Nephron (organoid): ENCODE results near the gene ORC1.

Experiments used
- H3K27ac Mint-ChIP-seq, 3 experiments: 2 replicates each; pipeline ENCODE4 v1.8.0; 2020; ENCODE audit warnings: mixed read lengths in 3 of 3, mild to moderate bottlenecking in 2 of 3, moderate library complexity in 1 of 3
- H3K27me3 Mint-ChIP-seq: 2 replicates; pipeline ENCODE4 v1.8.0; 2021; ENCODE audit warnings: low read depth, mild to moderate bottlenecking, moderate library complexity, mixed read lengths
- H3K36me3 Mint-ChIP-seq: 2 replicates; pipeline ENCODE4 v1.8.0; 2020; ENCODE audit warnings: low read depth, mixed read lengths
- H3K4me1 Mint-ChIP-seq: 2 replicates; pipeline ENCODE4 v1.8.0; 2020; ENCODE audit warnings: mixed read lengths
- H3K4me3 Mint-ChIP-seq, 3 experiments: 2 replicates each; pipeline ENCODE4 v1.8.0; 2020; ENCODE audit warnings: mild to moderate bottlenecking in 3 of 3, mixed read lengths in 3 of 3, moderate library complexity in 2 of 3
- H3K9me3 Mint-ChIP-seq: 2 replicates; pipeline ENCODE4 v1.8.0; 2020; ENCODE audit warnings: mixed read lengths
- CTCF ChIP-seq, 3 experiments: fragments of 200-600 bp; sonication (generic); IDR thresholded peaks; one replicate each; pipeline ENCODE4 v1.5.0; 2021; ENCODE audit warnings: antibody characterized with exemption in 3 of 3; ENCODE audit not compliant: unreplicated experiment in 3 of 3

ORC1 gene

GRCh38 chr1:52337439-52337838, 66.8 kb downstream of the ORC1 start:
- Mint-ChIP-seq H3K4me3 (no peak overlapping the region), H3K36me3 (peaks cover 28% of the 10 kb centered on the region), H3K4me1 (no peaks in the 10 kb centered on the region), H3K9me3 (no peaks in the 10 kb centered on the region), H3K27me3 (no peaks in the 10 kb centered on the region), H3K27ac (no peak overlapping the region)
- no peak for TF ChIP-seq CTCF (IDR thresholded peaks at IDR 0.05; ENCODE audit: unreplicated experiment in 3 of 3)

- TF ChIP-seq CTCF (IDR thresholded peaks at IDR 0.05; ENCODE audit: unreplicated experiment in 3 of 3) = no peak
- Mint-ChIP-seq H3K4me1 (no peaks in the 10 kb centered on the region), H3K27ac (no peak overlapping the region), H3K9me3 (no peaks in the 10 kb centered on the region), H3K4me3 (no peak overlapping the region), H3K27me3 (no peaks in the 10 kb centered on the region), H3K36me3 (peaks cover 22% of the 10 kb centered on the region)
Observed at GRCh38 chr1:52334906-52335528, 69.2 kb downstream of the ORC1 start.

GRCh38 chr1:52332411-52332810, 71.8 kb downstream of the ORC1 start:
- no peak for TF ChIP-seq CTCF (IDR thresholded peaks at IDR 0.05; ENCODE audit: unreplicated experiment in 3 of 3)

GRCh38 chr1:52328615-52329014, 75.6 kb downstream of the ORC1 start:
- H3K4me3 Mint-ChIP-seq = no peak overlapping the region
- H3K27ac Mint-ChIP-seq = no peak overlapping the region
- no peaks in the 10 kb centered on the region for H3K4me1 Mint-ChIP-seq
- no peaks in the 10 kb centered on the region for H3K9me3 Mint-ChIP-seq
- peaks cover 22% of the 10 kb centered on the region for H3K36me3 Mint-ChIP-seq
- H3K27me3 Mint-ChIP-seq = no peaks in the 10 kb centered on the region
- no peak for TF ChIP-seq CTCF (IDR thresholded peaks at IDR 0.05; ENCODE audit: unreplicated experiment in 3 of 3)

More at GRCh38 chr1:52332411-52332810, 71.8 kb downstream of the ORC1 start:
- Mint-ChIP-seq H3K9me3 (no peaks in the 10 kb centered on the region), H3K36me3 (peaks cover 19% of the 10 kb centered on the region), H3K4me1 (no peaks in the 10 kb centered on the region), H3K4me3 (no peak overlapping the region), H3K27ac (no peak overlapping the region), H3K27me3 (no peaks in the 10 kb centered on the region)

GRCh38 chr1:52325786-52326185, 78.4 kb downstream of the ORC1 start:
- no peaks in the 10 kb centered on the region for H3K27me3 Mint-ChIP-seq
- H3K4me3 Mint-ChIP-seq = no peak overlapping the region
- no peaks in the 10 kb centered on the region for H3K4me1 Mint-ChIP-seq
- H3K36me3 Mint-ChIP-seq = peaks cover 27% of the 10 kb centered on the region
- no peak overlapping the region for H3K27ac Mint-ChIP-seq
- no peak for TF ChIP-seq CTCF (IDR thresholded peaks at IDR 0.05; ENCODE audit: unreplicated experiment in 3 of 3)
- no peaks in the 10 kb centered on the region for H3K9me3 Mint-ChIP-seq

GRCh38 chr1:52323731-52324130, 80.5 kb downstream of the ORC1 start:
- H3K36me3 Mint-ChIP-seq = peaks cover 27% of the 10 kb centered on the region
- H3K9me3 Mint-ChIP-seq = no peaks in the 10 kb centered on the region
- H3K4me3 Mint-ChIP-seq = no peak overlapping the region
- H3K27ac Mint-ChIP-seq = no peak overlapping the region
- no peak for TF ChIP-seq CTCF (IDR thresholded peaks at IDR 0.05; ENCODE audit: unreplicated experiment in 3 of 3)
- H3K27me3 Mint-ChIP-seq = no peaks in the 10 kb centered on the region
- H3K4me1 Mint-ChIP-seq = no peaks in the 10 kb centered on the region
